K562 (cell line): ENCODE results near the gene GATAD1. TPM values are rescaled to one million over a fixed set of nuclear protein-coding genes. Genes with fewer than 3 reads are reported as not detected.

ENCODE experiments used
- ATAC-seq: fragments of 200-7000 bp; cut with Tn5 transposase; 3 replicates; pipeline ENCODE4 v1.9.1; 2020; ENCODE audit warnings: moderate library complexity
- BruUV-seq: library from RNA; stranded (reverse); fragments of 400-500 nt; replicated peaks from 2 replicates; lab custom pipeline; 2021; lab: Mats Ljungman, UMichigan
- CTCF ChIA-PET: fragments of 300-600 bp; formaldehyde crosslinking; extraction: SDS; loops from one replicate; lab custom pipeline; 2021; ENCODE audit warnings: low intra/inter-chr PET ratio; lab: Yijun Ruan, JAX
- POLR2A ChIA-PET: fragments of 300-600, 350-650 bp; sonication (Branson Sonifier 250); formaldehyde crosslinking; extraction: SDS; loops from one replicate; lab custom pipeline; 2021; ENCODE audit warnings: antibody characterized with exemption, inconsistent platforms; lab: Yijun Ruan, JAX
- DNase-seq, 4 experiments: peaks; one replicate each; pipeline versions ENCODE4 v3.0.0 to v3.0.0-alpha.2; 2011 to 2018; ENCODE audit warnings: low spot score in 3 of 4, mixed read lengths in 3 of 4; ENCODE audit errors: extremely low read depth in 1 of 4
- FAIRE-seq: peaks from 2 replicates; lab custom pipeline; 2011; peaks lifted over from hg19 to GRCh38; lab: Jason Lieb, UNC
- H2AFZ ChIP-seq: 2 replicates; pipeline ENCODE4 v1.6.0; 2011; ENCODE audit warnings: low read depth, low read length, control low read depth, inconsistent platforms
- H3K27ac ChIP-seq: fragments of 200-600 bp; 3 replicates; pipeline ENCODE4 v1.8.0; 2011; ENCODE audit warnings: low read depth, mild to moderate bottlenecking, control low read depth, inconsistent platforms, low read length, moderate library complexity, mixed read lengths; ENCODE audit errors: extremely low read depth
- H3K27me3 ChIP-seq, 2 experiments: fragments of 300-600 bp in 1 of 2; 2 replicates in 1 of 2; 3 replicates in 1 of 2; pipeline versions ENCODE4 v1.6.0 to v1.8.0; 2011; ENCODE audit warnings: inconsistent platforms in 2 of 2, low read length in 2 of 2, mild to moderate bottlenecking in 1 of 2, mixed read lengths in 1 of 2, moderate library complexity in 1 of 2; ENCODE audit not compliant: control insufficient read depth in 2 of 2, insufficient read depth in 2 of 2
- H3K36me3 ChIP-seq: fragments of 300-600 bp; 3 replicates; pipeline ENCODE4 v1.8.0; 2011; ENCODE audit warnings: mild to moderate bottlenecking, low read length, inconsistent platforms; ENCODE audit not compliant: control insufficient read depth, insufficient read depth
- H3K4me1 ChIP-seq, 2 experiments: fragments of 200-600 bp in 1 of 2; replicated peaks in 1 of 2; 2 replicates in 1 of 2; 3 replicates in 1 of 2; pipeline versions ENCODE4 v1.5.1 to v1.8.0; 2011; ENCODE audit warnings: inconsistent platforms in 2 of 2, low read length in 2 of 2, mild to moderate bottlenecking in 1 of 2, mixed read lengths in 1 of 2, moderate library complexity in 1 of 2; ENCODE audit not compliant: control insufficient read depth in 2 of 2, insufficient read depth in 2 of 2
- H3K4me2 ChIP-seq: 2 replicates; pipeline ENCODE4 v1.6.1; 2011; ENCODE audit warnings: low read length, control low read depth, inconsistent platforms, mixed read lengths; ENCODE audit not compliant: insufficient read depth
- H3K4me3 ChIP-seq: fragments of 200-600 bp; sonication (generic), shearing (Covaris generic); 2 replicates; pipeline ENCODE4 v1.5.1; 2016; ENCODE audit warnings: control low read depth, inconsistent platforms
- H3K79me2 ChIP-seq: fragments of 200-600 bp; 3 replicates; pipeline ENCODE4 v1.8.0; 2011; ENCODE audit warnings: low read length, inconsistent platforms; ENCODE audit not compliant: control insufficient read depth, insufficient read depth
- H3K9ac ChIP-seq, 2 experiments: 2 replicates each; pipeline versions ENCODE4 v1.6.0 to v1.6.1; 2011; ENCODE audit warnings: low read depth in 2 of 2, low read length in 2 of 2, control low read depth in 1 of 2, inconsistent platforms in 1 of 2, mild to moderate bottlenecking in 1 of 2, mixed read lengths in 1 of 2; ENCODE audit not compliant: insufficient read depth in 1 of 2
- H3K9me1 ChIP-seq: one replicate; pipeline ENCODE4 v1.6.0; 2011; ENCODE audit warnings: inconsistent platforms, mild to moderate bottlenecking, low read length, moderate library complexity; ENCODE audit not compliant: control insufficient read depth, insufficient read depth
- H3K9me3 ChIP-seq: replicated peaks from 2 replicates; pipeline ENCODE4 v1.5.1; 2011; ENCODE audit warnings: low read depth, low read length, inconsistent platforms; ENCODE audit not compliant: control insufficient read depth, insufficient read depth
- H4K20me1 ChIP-seq: replicated peaks from 2 replicates; pipeline ENCODE4 v1.6.1; 2011; ENCODE audit warnings: low read length, inconsistent platforms, mixed read lengths; ENCODE audit not compliant: control insufficient read depth, insufficient read depth
- ATF1 ChIP-seq, 2 experiments: fragments of 450-650 bp in 1 of 2; IDR thresholded peaks; 2 replicates each; pipeline ENCODE4 v1.6.1; 2016; ENCODE audit warnings: missing compliant biosample characterization in 1 of 2, missing genetic modification characterization in 1 of 2
- CBX8 ChIP-seq: fragments of 200-600 bp; sonication (generic); IDR thresholded peaks from 2 replicates; pipeline ENCODE4 v1.6.1; 2012; ENCODE audit warnings: borderline replicate concordance, mixed run types, low read depth, mild to moderate bottlenecking, moderate library complexity, mixed read lengths, low read length, control low read depth, inconsistent platforms; ENCODE audit not compliant: poor library complexity, severe bottlenecking; ENCODE audit errors: extremely low read depth
- CREBBP ChIP-seq: IDR thresholded peaks from one replicate; pipeline ENCODE4 v1.6.1; 2012; ENCODE audit warnings: low read depth, mild to moderate bottlenecking, control low read depth, inconsistent platforms, low read length
- HMG20B ChIP-seq: fragments of 250-450 bp; sonication (Bioruptor Pico); IDR thresholded peaks from 2 replicates; pipeline ENCODE4 v1.5.0; 2021; ENCODE audit warnings: mild to moderate bottlenecking
- IFI16 ChIP-seq: fragments of 250-450 bp; sonication (Bioruptor Pico); IDR thresholded peaks from 2 replicates; pipeline ENCODE4 v2.1.2; 2022; ENCODE audit warnings: mild to moderate bottlenecking, inconsistent platforms
- ILK ChIP-seq: fragments of 450-650 bp; IDR thresholded peaks from 2 replicates; pipeline ENCODE4 v1.6.1; 2016; ENCODE audit warnings: missing genetic modification characterization, low read depth, mild to moderate bottlenecking, missing compliant biosample characterization, moderate library complexity, borderline replicate concordance
- NR2F6 ChIP-seq: fragments of 450-650 bp; formaldehyde crosslinking; IDR thresholded peaks from 2 replicates; pipeline ENCODE4 v1.4.0; 2020; ENCODE audit warnings: mild to moderate bottlenecking
- PHB ChIP-seq: fragments of 250-450 bp; sonication (Bioruptor Pico); IDR thresholded peaks from 2 replicates; pipeline ENCODE4 v1.5.0; 2021
- POLR2A ChIP-seq: fragments of 450-650 bp; conservative IDR thresholded peaks from 2 replicates; pipeline ENCODE4 v1.6.1; 2016
- SP2 ChIP-seq: IDR thresholded peaks from 2 replicates; pipeline ENCODE4 v1.6.1; 2011; ENCODE audit warnings: mild to moderate bottlenecking, low read depth, low read length, moderate library complexity; ENCODE audit not compliant: poor library complexity, severe bottlenecking; ENCODE audit errors: extremely low read depth
- STAG1 ChIP-seq: sonication (generic); formaldehyde crosslinking; IDR thresholded peaks from 2 replicates; pipeline ENCODE4 v1.5.0; 2020; ENCODE audit warnings: missing genetic modification reagents, borderline replicate concordance
- ZNF282 ChIP-seq: sonication (generic); formaldehyde crosslinking; IDR thresholded peaks from 2 replicates; pipeline ENCODE4 v1.8.1; 2023; ENCODE audit warnings: missing genetic modification reagents
- ZNF41 ChIP-seq: fragments of 250-450 bp; sonication (Bioruptor Pico); conservative IDR thresholded peaks from 2 replicates; pipeline ENCODE4 v1.4.0; 2020; ENCODE audit warnings: mild to moderate bottlenecking
- WGBS: fragments of 100-300 bp; shearing (Covaris generic); methylation state at CpG from one replicate; pipeline ENCODE4 v1.1.6; 2016; ENCODE audit warnings: low coverage, mixed read lengths; ENCODE audit not compliant: insufficient coverage; ENCODE audit errors: missing lambda C conversion rate; 5-methylcytosine and 5-hydroxymethylcytosine counted together
- in situ Hi-C: fragments of 300-500 bp; cut with MboI; formaldehyde crosslinking; loops from 4 replicates; pipeline ENCODE4 v1.15.0; 2018; ENCODE audit warnings: inconsistent platforms, mixed read lengths
- intact Hi-C: fragments of 100-400 bp; cut with micrococcal nuclease; formaldehyde crosslinking; loops from 2 replicates; pipeline ENCODE4 v1.14.2; 2022
- polyA plus RNA-seq, 8 experiments: library from polyadenylated mRNA; depleted of rRNA in 4 of 8; stranded (reverse) in 5 of 8; unstranded in 3 of 8; fragments of >200 nt; fragmentation: Nextera tagmentation in 2 of 8; fragmentation: Illumina TruSeq in 1 of 8; extraction: Ambion mirVana in 2 of 8; extraction: Trizol in 1 of 8; gene quantifications; 2 replicates each; pipeline versions ENCODE4 v1.2.1 to v1.2.3, GENCODE V29; 2011 to 2014; ENCODE audit warnings: inconsistent platforms in 1 of 8, missing spikeins in 1 of 8
- total RNA-seq, 7 experiments: library from RNA; depleted of rRNA in 6 of 7; stranded (reverse); fragments of >200 nt in 6 of 7; fragmentation: Illumina TruSeq in 2 of 7; extraction: Trizol in 2 of 7; gene quantifications; 2 replicates each; pipeline versions ENCODE4 v1.2.1 to v1.2.3, GENCODE V29; 2011 to 2021; ENCODE audit warnings: low replicate concordance in 1 of 7
- TF ChIP-seq, protein P1 (sequence below): sonication (generic); formaldehyde crosslinking; IDR thresholded peaks from 2 replicates; pipeline ENCODE4 v1.8.0; 2023; ENCODE audit warnings: mild to moderate bottlenecking, missing genetic modification reagents

GATAD1 gene
- total and polyA plus RNA-seq, 9 of the 15 experiments (the other 6 are each of a cell fraction or from before 2014, with no cell fraction given): 9.3 to 67.7 (median 34.3) TPM

DNA sequence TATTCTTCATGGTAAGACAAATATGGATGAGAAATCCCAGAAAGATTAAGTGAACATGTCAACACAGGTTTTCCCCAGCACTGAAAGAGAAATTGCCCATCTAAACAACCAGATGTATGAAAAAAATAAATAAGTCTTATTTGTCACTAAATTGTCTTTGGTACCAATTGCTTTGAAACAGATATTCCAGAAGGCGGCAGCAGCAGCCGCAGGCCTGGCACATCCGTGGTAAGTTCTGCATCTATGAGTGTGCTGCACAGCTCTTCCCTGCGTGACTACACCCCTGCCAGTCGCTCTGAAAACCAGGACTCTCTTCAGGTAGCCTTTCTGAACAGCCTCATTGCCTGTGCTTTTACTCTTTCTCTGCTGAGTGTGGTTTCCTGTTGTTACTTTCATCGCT is 49.7 kb upstream of the GATAD1 start:
- H3K27me3 ChIP-seq: no peaks in the 10 kb centered on the region
- TF ChIP-seq CREBBP (no peak), ZNF282 (CRISPR knock-in tag) (no peak), CBX8 (no peak), IFI16 (CRISPR knock-in tag) (no peak), SP2 (no peak), HMG20B (CRISPR knock-in tag) (no peak), ZNF41 (CRISPR knock-in tag) (no peak), NR2F6 (no peak), ILK (tag) (no peak), STAG1 (CRISPR knock-in tag) (no peak), ATF1 (CRISPR knock-in tag; IDR thresholded peaks at IDR 0.05) (no peak), ATF1 (tag; IDR thresholded peaks at IDR 0.05) (no peak), PHB (CRISPR knock-in tag) (no peak), POLR2A (no peak)
- TF ChIP-seq, protein P1, sequence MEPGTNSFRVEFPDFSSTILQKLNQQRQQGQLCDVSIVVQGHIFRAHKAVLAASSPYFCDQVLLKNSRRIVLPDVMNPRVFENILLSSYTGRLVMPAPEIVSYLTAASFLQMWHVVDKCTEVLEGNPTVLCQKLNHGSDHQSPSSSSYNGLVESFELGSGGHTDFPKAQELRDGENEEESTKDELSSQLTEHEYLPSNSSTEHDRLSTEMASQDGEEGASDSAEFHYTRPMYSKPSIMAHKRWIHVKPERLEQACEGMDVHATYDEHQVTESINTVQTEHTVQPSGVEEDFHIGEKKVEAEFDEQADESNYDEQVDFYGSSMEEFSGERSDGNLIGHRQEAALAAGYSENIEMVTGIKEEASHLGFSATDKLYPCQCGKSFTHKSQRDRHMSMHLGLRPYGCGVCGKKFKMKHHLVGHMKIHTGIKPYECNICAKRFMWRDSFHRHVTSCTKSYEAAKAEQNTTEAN (CRISPR knock-in tag): no peak
- no peak overlapping the region for H3K4me2 ChIP-seq
- FAIRE-seq (no peak), ATAC-seq (no peak), DNase-seq (no peak)
- H3K36me3 ChIP-seq: peaks cover 38% of the 10 kb centered on the region; the same call in 1 of the 3 replicates
- H3K27ac ChIP-seq: no peak overlapping the region
- POLR2A ChIA-PET: no interaction called here
- CTCF ChIA-PET: no interaction called here
- H3K9me3 ChIP-seq: no peaks in the 10 kb centered on the region
- WGBS: 93% methylated on average over 6 of the region's 6 CpGs
- in situ Hi-C loops: no loop called here
- intact Hi-C loops: no loop called here
- H3K4me3 ChIP-seq: no peak overlapping the region
- no TSS peak for BruUV-seq
- no peak overlapping the region for H2AFZ ChIP-seq
- H3K9ac ChIP-seq: no peak overlapping the region
- H3K4me1 ChIP-seq: no peaks in the 10 kb centered on the region
- H4K20me1 ChIP-seq: no peaks in the 10 kb centered on the region
- H3K9me1 ChIP-seq: no peaks in the 10 kb centered on the region
- H3K79me2 ChIP-seq: no peaks in the 10 kb centered on the region
